NCI-H128 (cell line): ENCODE results near the gene ANKRD36.
"Not testable (repeated sequence)": the region's sequence is repeated elsewhere in the genome, so short reads cannot be mapped to it uniquely, and the experiment has no call there.

Experiments used
- DNase-seq: peaks from one replicate; lab custom pipeline; 2025; ENCODE audit not compliant: unreplicated experiment; lab: John Stamatoyannopoulos, UW

Gene ANKRD36

GRCh38 chr2:97276232-97276798 is 163.4 kb downstream of the ANKRD36 start:
- DNase-seq: not testable (repeated sequence)

GRCh38 chr2:97285187-97285586 is 172.2 kb downstream of the ANKRD36 start:
- DNase-seq: not testable (repeated sequence)

GRCh38 chr2:97293687-97294086 is 180.7 kb downstream of the ANKRD36 start:
- not testable (repeated sequence) for DNase-seq
